ENCODE data around the gene IGFBP5. TPM values are rescaled to one million over a fixed set of nuclear protein-coding genes. Genes with fewer than 3 reads are reported as not detected.

Gene IGFBP5
- total RNA-seq, 1 donor from 2014 or later: not detected

- no peaks in the 10 kb centered on the region for H3K4me1 Mint-ChIP-seq (ENCODE audit: low read depth)
- DNase-seq (ENCODE audit: low spot score): no peak
- H3K36me3 Mint-ChIP-seq (ENCODE audit: low read depth): no peaks in the 10 kb centered on the region
- peaks cover 3% of the 10 kb centered on the region for H3K27me3 Mint-ChIP-seq (ENCODE audit: low read depth)
- H3K27ac Mint-ChIP-seq: no peak overlapping the region
- intact Hi-C loops (cut with micrococcal nuclease): loop anchor here (5.0 kb wide), 2 partner anchors 258 to 633 kb away; no protein-coding TSS in a partner anchor
- H3K4me3 Mint-ChIP-seq (ENCODE audit: low read depth): no peak overlapping the region
- H3K9me3 Mint-ChIP-seq: no peaks in the 10 kb centered on the region
Measured at GRCh38 chr2:216665242-216665641, 30.1 kb downstream of the IGFBP5 start.

GRCh38 chr2:216664593-216665034, 30.7 kb downstream of the IGFBP5 start:
- DNase-seq (ENCODE audit: low spot score): no peak
- Mint-ChIP-seq H3K36me3 (ENCODE audit: low read depth) (no peaks in the 10 kb centered on the region), H3K4me1 (ENCODE audit: low read depth) (no peaks in the 10 kb centered on the region), H3K4me3 (ENCODE audit: low read depth) (no peak overlapping the region), H3K9me3 (no peaks in the 10 kb centered on the region), H3K27me3 (ENCODE audit: low read depth) (peaks cover 3% of the 10 kb centered on the region), H3K27ac (no peak overlapping the region)
- intact Hi-C loops (cut with micrococcal nuclease): loop anchor here (5.0 kb wide), 2 partner anchors 257 to 632 kb away; no protein-coding TSS in a partner anchor

- H3K4me3 Mint-ChIP-seq (ENCODE audit: low read depth): no peak overlapping the region
- no peaks in the 10 kb centered on the region for H3K9me3 Mint-ChIP-seq
- intact Hi-C loops (cut with micrococcal nuclease): no loop called here
- peaks cover 3% of the 10 kb centered on the region for H3K27me3 Mint-ChIP-seq (ENCODE audit: low read depth)
- no peaks in the 10 kb centered on the region for H3K4me1 Mint-ChIP-seq (ENCODE audit: low read depth)
- no peak overlapping the region for H3K27ac Mint-ChIP-seq
- no peak for DNase-seq (ENCODE audit: low spot score)
- H3K36me3 Mint-ChIP-seq (ENCODE audit: low read depth): no peaks in the 10 kb centered on the region
Measured at GRCh38 chr2:216663846-216664245, 31.5 kb downstream of the IGFBP5 start.

GRCh38 chr2:216663106-216663505, 32.2 kb downstream of the IGFBP5 start:
- Mint-ChIP-seq H3K36me3 (ENCODE audit: low read depth) (no peaks in the 10 kb centered on the region), H3K27me3 (ENCODE audit: low read depth) (no peaks in the 10 kb centered on the region), H3K4me1 (ENCODE audit: low read depth) (no peaks in the 10 kb centered on the region), H3K27ac (no peak overlapping the region), H3K4me3 (ENCODE audit: low read depth) (no peak overlapping the region), H3K9me3 (no peaks in the 10 kb centered on the region)
- DNase-seq (ENCODE audit: low spot score): no peak
- intact Hi-C loops (cut with micrococcal nuclease): no loop called here

GRCh38 chr2:216661639-216662375, 33.5 kb downstream of the IGFBP5 start:
- Mint-ChIP-seq H3K27me3 (ENCODE audit: low read depth) (no peaks in the 10 kb centered on the region), H3K27ac (no peak overlapping the region), H3K9me3 (no peaks in the 10 kb centered on the region), H3K4me1 (ENCODE audit: low read depth) (no peaks in the 10 kb centered on the region), H3K4me3 (ENCODE audit: low read depth) (no peak overlapping the region), H3K36me3 (ENCODE audit: low read depth) (no peaks in the 10 kb centered on the region)
- intact Hi-C loops (cut with micrococcal nuclease): no loop called here
- no peak for DNase-seq (ENCODE audit: low spot score)

- Mint-ChIP-seq H3K27ac (no peak overlapping the region), H3K9me3 (no peaks in the 10 kb centered on the region), H3K27me3 (ENCODE audit: low read depth) (no peaks in the 10 kb centered on the region), H3K4me3 (ENCODE audit: low read depth) (no peak overlapping the region), H3K4me1 (ENCODE audit: low read depth) (no peaks in the 10 kb centered on the region), H3K36me3 (ENCODE audit: low read depth) (no peaks in the 10 kb centered on the region)
- no peak for DNase-seq (ENCODE audit: low spot score)
- intact Hi-C loops (cut with micrococcal nuclease): no loop called here
Measured at GRCh38 chr2:216661051-216661450, 34.3 kb downstream of the IGFBP5 start.

- Mint-ChIP-seq H3K4me1 (ENCODE audit: low read depth) (no peaks in the 10 kb centered on the region), H3K9me3 (no peaks in the 10 kb centered on the region), H3K27me3 (ENCODE audit: low read depth) (no peaks in the 10 kb centered on the region), H3K36me3 (ENCODE audit: low read depth) (no peaks in the 10 kb centered on the region), H3K27ac (no peak overlapping the region), H3K4me3 (ENCODE audit: low read depth) (no peak overlapping the region)
- intact Hi-C loops (cut with micrococcal nuclease): no loop called here
- DNase-seq (ENCODE audit: low spot score): no peak
Measured at GRCh38 chr2:216660496-216660895, 34.9 kb downstream of the IGFBP5 start.

- H3K4me3 Mint-ChIP-seq (ENCODE audit: low read depth): no peak overlapping the region
- no peaks in the 10 kb centered on the region for H3K4me1 Mint-ChIP-seq (ENCODE audit: low read depth)
- no peaks in the 10 kb centered on the region for H3K9me3 Mint-ChIP-seq
- H3K36me3 Mint-ChIP-seq (ENCODE audit: low read depth): no peaks in the 10 kb centered on the region
- no peaks in the 10 kb centered on the region for H3K27me3 Mint-ChIP-seq (ENCODE audit: low read depth)
- DNase-seq (ENCODE audit: low spot score): no peak
- intact Hi-C loops (cut with micrococcal nuclease): no loop called here
- H3K27ac Mint-ChIP-seq: no peak overlapping the region
Measured at GRCh38 chr2:216659276-216659675, 36.1 kb downstream of the IGFBP5 start.

GRCh38 chr2:216658757-216659156, 36.6 kb downstream of the IGFBP5 start:
- H3K4me1 Mint-ChIP-seq (ENCODE audit: low read depth): no peaks in the 10 kb centered on the region
- no peaks in the 10 kb centered on the region for H3K9me3 Mint-ChIP-seq
- no peak for DNase-seq (ENCODE audit: low spot score)
- intact Hi-C loops (cut with micrococcal nuclease): no loop called here
- H3K4me3 Mint-ChIP-seq (ENCODE audit: low read depth): no peak overlapping the region
- no peak overlapping the region for H3K27ac Mint-ChIP-seq
- no peaks in the 10 kb centered on the region for H3K27me3 Mint-ChIP-seq (ENCODE audit: low read depth)
- no peaks in the 10 kb centered on the region for H3K36me3 Mint-ChIP-seq (ENCODE audit: low read depth)

- Mint-ChIP-seq H3K4me3 (ENCODE audit: low read depth) (no peak overlapping the region), H3K4me1 (ENCODE audit: low read depth) (no peaks in the 10 kb centered on the region), H3K27me3 (ENCODE audit: low read depth) (no peaks in the 10 kb centered on the region), H3K27ac (no peak overlapping the region), H3K9me3 (no peaks in the 10 kb centered on the region), H3K36me3 (ENCODE audit: low read depth) (no peaks in the 10 kb centered on the region)
- DNase-seq (ENCODE audit: low spot score): no peak
- intact Hi-C loops (cut with micrococcal nuclease): no loop called here
Measured at GRCh38 chr2:216657980-216658379, 37.4 kb downstream of the IGFBP5 start.

- Mint-ChIP-seq H3K27me3 (ENCODE audit: low read depth) (no peaks in the 10 kb centered on the region), H3K4me3 (ENCODE audit: low read depth) (no peak overlapping the region), H3K27ac (no peak overlapping the region), H3K36me3 (ENCODE audit: low read depth) (no peaks in the 10 kb centered on the region), H3K9me3 (no peaks in the 10 kb centered on the region), H3K4me1 (ENCODE audit: low read depth) (no peaks in the 10 kb centered on the region)
- intact Hi-C loops (cut with micrococcal nuclease): no loop called here
- DNase-seq (ENCODE audit: low spot score): no peak
Measured at GRCh38 chr2:216657086-216657855, 38.1 kb downstream of the IGFBP5 start.

GRCh38 chr2:216654528-216655052, 40.8 kb downstream of the IGFBP5 start:
- H3K36me3 Mint-ChIP-seq (ENCODE audit: low read depth): no peaks in the 10 kb centered on the region
- H3K9me3 Mint-ChIP-seq: no peaks in the 10 kb centered on the region
- no peak for DNase-seq (ENCODE audit: low spot score)
- H3K4me3 Mint-ChIP-seq (ENCODE audit: low read depth): no peak overlapping the region
- H3K27ac Mint-ChIP-seq: no peak overlapping the region
- no peaks in the 10 kb centered on the region for H3K27me3 Mint-ChIP-seq (ENCODE audit: low read depth)
- H3K4me1 Mint-ChIP-seq (ENCODE audit: low read depth): no peaks in the 10 kb centered on the region
- intact Hi-C loops (cut with micrococcal nuclease): no loop called here

GRCh38 chr2:216653931-216654365, 41.4 kb downstream of the IGFBP5 start:
- no peak overlapping the region for H3K27ac Mint-ChIP-seq
- H3K4me3 Mint-ChIP-seq (ENCODE audit: low read depth): no peak overlapping the region
- H3K9me3 Mint-ChIP-seq: no peaks in the 10 kb centered on the region
- intact Hi-C loops (cut with micrococcal nuclease): no loop called here
- DNase-seq (ENCODE audit: low spot score): no peak
- H3K4me1 Mint-ChIP-seq (ENCODE audit: low read depth): no peaks in the 10 kb centered on the region
- no peaks in the 10 kb centered on the region for H3K36me3 Mint-ChIP-seq (ENCODE audit: low read depth)
- no peaks in the 10 kb centered on the region for H3K27me3 Mint-ChIP-seq (ENCODE audit: low read depth)
